ENCODE data around the gene RASSF4.

The RASSF4 gene

GRCh38 chr10:44927352-44927751, 32.2 kb upstream of the RASSF4 start:
- DNase-seq, result no peak

- DNase-seq, result no peak
Measured at GRCh38 chr10:44928462-44928861, 31.1 kb upstream of the RASSF4 start.

GRCh38 chr10:44929356-44930255, 30.0 kb upstream of the RASSF4 start:
- DNase-seq, result no peak

- DNase-seq, result no peak
Measured at GRCh38 chr10:44930904-44931620, 28.5 kb upstream of the RASSF4 start.

GRCh38 chr10:44931621-44932516, 27.7 kb upstream of the RASSF4 start:
- no peak for DNase-seq

GRCh38 chr10:44932517-44933450, 26.8 kb upstream of the RASSF4 start:
- DNase-seq, result peak; percentile 43 to 97 (median 81)

GRCh38 chr10:44933451-44934321, 25.9 kb upstream of the RASSF4 start:
- DNase-seq, result no peak

- DNase-seq, result peak in 1 of 51 donors; percentile 13
Measured at GRCh38 chr10:44934416-44935200, 25.0 kb upstream of the RASSF4 start.

GRCh38 chr10:44935201-44935965, 24.2 kb upstream of the RASSF4 start:
- peak in 43 of 51 donors; percentile 16 to 86 (median 68) for DNase-seq

- DNase-seq, result no peak
Measured at GRCh38 chr10:44935966-44936295, 23.7 kb upstream of the RASSF4 start.

- no peak for DNase-seq
Measured at GRCh38 chr10:44936314-44936975, 23.2 kb upstream of the RASSF4 start.

- DNase-seq, result peak in 1 of 51 donors; percentile 32
Measured at GRCh38 chr10:44937196-44938005, 22.2 kb upstream of the RASSF4 start.

- no peak for DNase-seq
Measured at GRCh38 chr10:44938956-44939355, 20.6 kb upstream of the RASSF4 start.

- DNase-seq, result no peak
Measured at GRCh38 chr10:44939691-44940401, 19.8 kb upstream of the RASSF4 start.

GRCh38 chr10:44944354-44944753, 15.2 kb upstream of the RASSF4 start:
- no peak for DNase-seq

- DNase-seq, result no peak
Measured at GRCh38 chr10:44946205-44946604, 13.4 kb upstream of the RASSF4 start.

Data from hypothalamus (tissue), 51 donors.